LHCN-M2 (cell line): ENCODE results near the gene IQGAP3. TPM values are rescaled to one million over a fixed set of nuclear protein-coding genes. Genes with fewer than 3 reads are reported as not detected.
"Not testable (repeated sequence)": the region's sequence is repeated elsewhere in the genome, so short reads cannot be mapped to it uniquely, and the experiment has no call there.

Experiments used
- DNase-seq: peaks from one replicate; pipeline ENCODE4 v3.0.0-alpha.2; 2012; ENCODE audit warnings: low read depth
- total RNA-seq: library from RNA; depleted of rRNA; stranded (reverse); fragments of >200 nt; gene quantifications from 2 replicates; pipeline ENCODE4 v1.2.3, GENCODE V29; 2014

The IQGAP3 gene
- total RNA-seq, 1 experiment from 2014 or later, result 45.6 TPM

- peak; percentile 72 for DNase-seq
Measured at GRCh38 chr1:156592910-156593660, 20.7 kb upstream of the IQGAP3 start.

GRCh38 chr1:156592158-156592909, 20.0 kb upstream of the IQGAP3 start:
- no peak for DNase-seq

GRCh38 chr1:156591432-156592157, 19.2 kb upstream of the IQGAP3 start, which contains the start of gene NAXE:
Gene NAXE (plus strand): TSS chr1:156591776. CDS start chr1:156591805, 29 bp downstream.
- DNase-seq, result peak; percentile 67

- DNase-seq, result no peak
Measured at GRCh38 chr1:156591181-156591431, 18.7 kb upstream of the IQGAP3 start.

- no peak for DNase-seq
Measured at GRCh38 chr1:156590326-156591180, 18.2 kb upstream of the IQGAP3 start.

GRCh38 chr1:156589546-156589945, 17.2 kb upstream of the IQGAP3 start:
- DNase-seq, result no peak

DNA sequence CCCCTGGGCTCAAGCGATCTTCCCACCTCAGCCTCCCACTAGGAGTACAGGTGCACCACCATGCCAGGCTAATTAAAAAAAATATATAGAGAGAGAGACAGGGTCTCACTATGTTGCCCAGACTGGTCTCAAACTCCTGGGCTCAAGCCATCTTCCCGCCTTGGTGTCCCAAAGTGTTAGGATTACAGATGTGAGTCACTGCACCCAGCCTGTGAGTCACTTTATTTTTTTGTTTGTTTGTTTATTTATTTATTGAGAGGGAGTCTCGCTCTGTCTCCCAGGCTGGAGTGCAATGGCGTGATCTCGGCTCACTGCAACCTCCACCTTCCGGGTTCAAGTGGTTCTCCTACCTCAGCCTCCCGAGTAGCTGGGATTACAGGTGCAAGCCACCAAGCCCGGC, 15.6 kb upstream of the IQGAP3 start:
- not testable (repeated sequence) for DNase-seq

DNA sequence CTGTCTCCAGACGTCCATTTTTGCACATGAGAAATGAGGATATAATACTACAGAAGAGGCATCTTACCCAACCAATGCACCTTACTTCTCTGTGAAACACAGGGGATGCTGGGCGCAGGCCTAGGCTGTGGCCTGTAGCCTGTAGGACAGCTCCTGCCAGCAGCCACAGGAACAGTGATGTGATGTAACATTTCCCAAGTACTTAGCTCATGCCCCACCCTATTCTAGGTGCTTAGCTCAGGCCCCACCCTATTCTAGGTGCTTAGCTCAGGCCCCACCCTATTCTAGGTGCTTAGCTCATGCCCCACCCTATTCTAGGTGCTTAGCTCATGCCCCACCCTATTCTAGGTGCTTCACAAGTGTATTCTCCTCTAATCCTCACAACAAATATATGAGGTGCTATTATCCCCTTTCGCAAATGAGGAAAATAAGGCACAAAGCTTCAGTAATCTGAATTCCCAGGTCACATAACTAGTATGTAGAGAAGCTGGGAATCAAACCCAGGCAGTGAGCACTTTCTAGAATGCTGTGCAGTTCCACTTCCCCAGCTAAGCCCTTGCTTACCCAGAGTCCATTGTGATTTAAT, 14.6 kb upstream of the IQGAP3 start:
- no peak for DNase-seq

DNA sequence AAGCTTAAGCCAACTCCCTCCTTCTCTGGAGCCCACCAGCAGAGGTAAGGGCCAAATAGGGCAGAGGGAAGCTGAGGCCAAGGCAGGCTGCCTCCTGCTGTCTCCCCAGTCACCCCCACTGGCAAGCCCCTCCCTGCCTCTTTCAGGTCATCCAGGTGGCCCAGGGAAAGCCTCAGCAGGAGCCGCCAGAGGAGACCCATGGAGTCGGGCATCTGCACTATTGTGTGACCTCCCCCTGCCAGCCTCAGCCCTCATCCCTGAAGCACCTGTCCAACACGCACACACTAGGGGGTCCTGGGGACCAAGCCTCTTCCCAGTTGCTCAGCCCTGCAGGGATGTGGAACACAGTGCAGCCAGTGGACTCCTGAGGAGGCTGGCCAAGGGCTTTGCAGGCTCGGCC, 14.0 kb upstream of the IQGAP3 start:
- DNase-seq, result no peak

DNA sequence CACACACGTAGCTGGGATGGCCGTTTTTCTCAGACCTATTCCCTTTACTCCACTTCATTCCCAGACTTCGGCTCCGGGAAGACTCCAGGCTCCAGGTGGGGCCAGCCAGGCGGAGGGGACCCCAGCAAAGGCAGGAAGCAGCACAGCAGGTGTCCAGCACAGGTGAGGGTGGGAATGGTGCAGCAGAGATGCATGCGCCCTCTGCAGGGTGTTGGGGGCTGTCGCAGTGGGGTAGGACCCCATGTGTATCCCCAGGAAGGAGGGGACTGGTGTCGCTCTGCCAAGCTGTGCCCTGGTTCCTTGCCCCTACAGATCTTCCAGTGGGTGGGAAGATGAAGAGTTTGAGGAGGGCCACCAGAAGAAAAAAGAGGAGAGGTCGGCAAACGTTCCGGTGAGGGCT, 12.4 kb upstream of the IQGAP3 start:
- DNase-seq, result no peak

DNA sequence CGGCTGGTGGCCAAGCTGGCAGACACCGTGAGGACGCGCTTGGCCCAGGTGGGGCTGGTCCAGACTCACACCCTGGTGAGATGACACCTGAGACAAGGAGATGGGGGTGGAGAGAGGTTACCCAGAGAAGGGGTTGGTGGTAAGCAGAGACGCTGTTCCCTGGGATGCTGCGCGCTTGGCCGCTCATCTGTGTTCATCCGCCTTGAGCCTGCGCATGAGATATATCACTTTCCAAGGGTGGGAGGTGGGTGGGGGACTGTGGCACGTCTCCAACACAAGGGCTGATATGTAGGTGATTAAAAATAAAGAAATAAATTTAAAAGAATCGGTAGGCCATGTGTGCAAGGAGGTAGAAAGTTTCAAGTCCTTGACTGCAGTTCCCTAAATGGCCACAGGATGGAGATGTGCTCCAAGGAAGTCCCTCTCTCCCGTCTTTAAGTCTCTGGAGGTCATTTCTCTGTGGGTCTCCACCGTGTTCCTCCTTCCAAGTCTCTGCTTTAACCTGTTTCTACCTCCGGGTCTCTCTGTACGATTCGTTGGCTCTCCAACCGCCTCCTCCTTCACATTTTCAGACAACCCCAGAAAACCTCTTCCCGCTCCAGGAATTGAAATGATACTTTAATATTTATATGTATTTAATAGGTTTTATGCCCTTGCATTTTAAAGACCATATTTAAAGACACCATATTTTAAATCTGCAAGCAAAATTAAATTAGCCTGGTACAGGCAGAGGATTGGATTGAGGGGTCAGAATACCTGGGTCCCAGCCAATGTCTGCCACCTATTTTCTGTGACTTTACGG, 11.7 kb upstream of the IQGAP3 start:
- DNase-seq, result peak; percentile 65

GRCh38 chr1:156582388-156583017, 10.1 kb upstream of the IQGAP3 start:
- no peak for DNase-seq

DNA sequence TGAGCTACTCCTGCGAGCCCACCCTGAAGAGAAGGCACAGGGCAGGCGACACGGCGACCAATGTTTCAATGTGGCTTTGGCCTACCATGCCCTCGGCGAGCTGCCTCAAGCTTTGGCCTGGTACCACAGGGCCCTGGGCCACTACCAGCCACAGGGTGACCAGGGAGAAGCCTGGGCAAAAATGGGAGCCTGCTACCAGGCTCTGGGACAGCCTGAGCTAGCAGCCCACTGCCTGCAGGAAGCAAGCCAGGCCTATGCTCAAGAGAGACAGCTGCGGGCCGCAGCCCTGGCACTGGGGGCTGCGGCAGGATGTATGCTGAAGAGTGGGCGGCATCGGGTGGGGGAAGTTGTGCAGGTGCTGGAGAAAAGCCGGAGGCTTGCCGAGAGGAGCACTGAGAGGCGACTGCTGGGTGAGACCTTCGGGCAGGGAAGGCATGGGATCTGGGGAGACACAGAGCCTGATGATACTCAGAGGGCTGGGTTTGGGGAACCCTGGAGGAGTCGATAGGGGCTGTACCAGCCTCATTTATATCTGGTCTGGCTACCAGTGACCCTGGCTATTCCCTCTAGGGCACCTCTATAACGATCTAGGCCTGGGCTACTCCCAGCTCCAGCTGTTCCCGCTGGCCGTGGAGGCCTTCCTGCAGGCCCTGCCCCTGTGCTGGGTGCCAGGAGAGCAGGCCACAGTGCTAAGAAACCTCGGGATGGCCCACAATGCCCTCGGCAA, 9.5 kb upstream of the IQGAP3 start:
- DNase-seq, result no peak

GRCh38 chr1:156579472-156579871, 7.1 kb upstream of the IQGAP3 start, which contains the start of gene TTC24:
Gene TTC24 (plus strand): TSS chr1:156579723. CDS start chr1:156581365, 1,642 bp downstream.
- no peak for DNase-seq

DNA sequence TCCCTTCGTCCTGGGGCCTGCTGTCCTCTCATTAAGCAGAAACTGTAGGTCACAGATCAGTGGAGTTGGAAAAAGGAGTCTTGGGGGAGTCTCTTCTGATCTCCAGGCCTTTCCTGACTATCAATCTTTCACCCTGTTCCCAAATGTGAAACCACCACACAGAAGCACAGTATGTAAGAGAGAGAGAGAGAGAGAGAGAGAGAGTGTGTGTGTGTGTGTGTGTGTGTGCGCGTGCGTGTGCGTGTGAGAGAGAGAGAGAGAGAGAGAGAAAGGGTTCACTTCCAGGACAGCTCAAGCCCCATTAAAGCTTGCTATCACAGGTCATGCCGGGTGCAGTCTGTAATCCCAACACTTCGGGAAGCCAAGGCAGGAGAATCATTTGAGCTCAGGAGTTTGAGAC, 5.7 kb upstream of the IQGAP3 start:
- no peak for DNase-seq

DNA sequence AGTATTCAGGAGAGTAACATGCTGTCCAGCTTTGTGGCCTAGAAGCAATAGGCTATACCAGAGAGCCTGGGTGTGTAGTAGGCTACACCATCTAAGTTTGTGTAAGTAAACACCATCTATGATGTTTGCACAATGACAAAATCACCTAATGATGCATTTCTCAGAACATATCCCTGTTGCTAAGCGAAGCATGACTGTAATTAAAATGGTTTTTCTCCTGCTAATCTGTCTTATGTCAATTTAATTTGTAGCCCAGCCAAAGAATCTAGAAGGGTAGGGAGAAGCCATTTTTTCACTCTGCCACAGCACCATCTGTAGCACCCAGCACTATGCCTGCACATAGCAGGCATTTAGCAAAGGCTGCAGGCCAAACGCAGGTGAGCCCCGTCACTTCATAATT, 5.2 kb upstream of the IQGAP3 start:
- no peak for DNase-seq

DNA sequence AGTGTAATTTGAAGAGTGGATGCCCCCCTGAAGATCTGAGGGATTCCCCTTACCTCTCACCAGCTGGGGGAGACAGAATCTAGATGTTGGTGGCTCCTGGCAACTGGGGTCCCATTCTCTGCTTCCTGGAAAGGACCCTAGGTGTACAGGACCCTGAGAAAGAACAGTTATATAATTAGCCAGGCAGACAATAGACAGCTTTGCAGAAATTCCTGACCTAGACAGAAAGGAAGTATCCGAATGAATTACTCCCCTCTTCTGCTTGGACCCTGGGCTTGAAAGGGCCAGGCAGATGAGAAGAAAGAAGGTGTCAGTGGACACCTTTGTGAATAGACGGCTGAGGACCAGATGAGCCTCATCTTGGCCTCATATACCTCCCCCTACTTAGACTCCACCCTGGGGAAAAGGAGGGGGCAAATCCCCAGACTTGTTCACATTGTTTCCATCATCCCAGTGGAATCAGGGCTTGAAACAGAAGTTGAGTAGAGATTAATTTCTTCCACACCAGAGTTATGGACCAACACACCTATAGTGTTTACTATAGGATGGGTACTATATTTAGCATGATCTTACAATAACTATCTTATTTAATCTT, 1.8 kb upstream of the IQGAP3 start:
- no peak for DNase-seq

GRCh38 chr1:156572663-156573018, 276 bp upstream of the IQGAP3 start:
- DNase-seq, result no peak
